Endodermal cell (in vitro differentiated cells): ENCODE results near the gene EIF4E. TPM values are rescaled to one million over a fixed set of nuclear protein-coding genes. Genes with fewer than 3 reads are reported as not detected.
A peak's percentile ranks its signal among the peaks of the same experiment; 100 is the strongest.
"Not testable (repeated sequence)": the region's sequence is repeated elsewhere in the genome, so short reads cannot be mapped to it uniquely, and the experiment has no call there.

Source experiments
- DNase-seq: peaks from one replicate; pipeline ENCODE4 v3.0.0-alpha.2; 2017
- H3K27ac ChIP-seq: 2 replicates; pipeline ENCODE4 v1.5.1; 2013; ENCODE audit warnings: mild to moderate bottlenecking, low read depth, low read length, moderate library complexity
- H3K27me3 ChIP-seq: 2 replicates; pipeline ENCODE4 v1.6.1; 2013; ENCODE audit warnings: mild to moderate bottlenecking, low read length, moderate library complexity; ENCODE audit not compliant: insufficient read depth, control insufficient read depth, poor library complexity, severe bottlenecking
- H3K36me3 ChIP-seq: 2 replicates; pipeline ENCODE4 v1.7.0; 2013; ENCODE audit warnings: mild to moderate bottlenecking, low read length, moderate library complexity; ENCODE audit not compliant: control insufficient read depth, insufficient read depth
- H3K4me1 ChIP-seq: one replicate; pipeline ENCODE4 v1.7.0; 2013; ENCODE audit warnings: low read length; ENCODE audit not compliant: control insufficient read depth, insufficient read depth
- H3K4me3 ChIP-seq: 2 replicates; pipeline ENCODE4 v1.5.1; 2013; ENCODE audit warnings: mild to moderate bottlenecking, low read length, moderate library complexity
- H3K9ac ChIP-seq: 2 replicates; pipeline ENCODE4 v1.6.1; 2013; ENCODE audit warnings: mild to moderate bottlenecking, low read length, moderate library complexity; ENCODE audit not compliant: poor library complexity, severe bottlenecking; ENCODE audit errors: extremely low read depth
- H3K9me3 ChIP-seq: 2 replicates; pipeline ENCODE4 v1.6.1; 2013; ENCODE audit warnings: mild to moderate bottlenecking, low read length, moderate library complexity; ENCODE audit not compliant: control insufficient read depth
- H3K27ac Mint-ChIP-seq: 2 replicates; pipeline ENCODE4 v1.8.0; 2020; ENCODE audit warnings: mixed read lengths
- H3K27me3 Mint-ChIP-seq: 2 replicates; pipeline ENCODE4 v1.8.0; 2021; ENCODE audit warnings: mild to moderate bottlenecking, mixed read lengths; ENCODE audit not compliant: insufficient read depth
- H3K36me3 Mint-ChIP-seq: 2 replicates; pipeline ENCODE4 v1.8.0; 2020; ENCODE audit warnings: low read depth, mixed read lengths
- H3K4me1 Mint-ChIP-seq: 2 replicates; pipeline ENCODE4 v1.8.0; 2020; ENCODE audit warnings: mixed read lengths
- H3K4me3 Mint-ChIP-seq: 2 replicates; pipeline ENCODE4 v1.8.0; 2020; ENCODE audit warnings: mild to moderate bottlenecking, moderate library complexity, mixed read lengths
- H3K9me3 Mint-ChIP-seq: 2 replicates; pipeline ENCODE4 v1.8.0; 2020; ENCODE audit warnings: mild to moderate bottlenecking, mixed read lengths
- WGBS, 2 experiments: methylation state at CpG; one replicate each; pipeline versions ENCODE4 v1.1.5 to v1.1.7; 2013; ENCODE audit warnings: missing lambda C conversion rate in 2 of 2, mixed read lengths in 1 of 2; ENCODE audit not compliant: insufficient coverage in 1 of 2, insufficient read length in 1 of 2; 5-methylcytosine and 5-hydroxymethylcytosine counted together
- total RNA-seq, 2 donors: library from RNA; stranded (reverse); fragmentation: NEBNext Ultra II Directional in 1 of 2; extraction: Animal tissue kit (Norgen Biotek cat#: 25700) in 1 of 2; gene quantifications; 2 replicates in 1 of 2; 3 replicates in 1 of 2; pipeline ENCODE4 v1.2.1, GENCODE V29; 2021
- TF ChIP-seq, protein P1 (sequence below): fragments of 200-600 bp; sonication (generic); conservative IDR thresholded peaks from 2 replicates; pipeline ENCODE4 v1.5.0; 2021; ENCODE audit warnings: antibody characterized with exemption, mild to moderate bottlenecking

Gene EIF4E
- total RNA-seq, 2 donors from 2014 or later, result 134 to 138 TPM

DNA sequence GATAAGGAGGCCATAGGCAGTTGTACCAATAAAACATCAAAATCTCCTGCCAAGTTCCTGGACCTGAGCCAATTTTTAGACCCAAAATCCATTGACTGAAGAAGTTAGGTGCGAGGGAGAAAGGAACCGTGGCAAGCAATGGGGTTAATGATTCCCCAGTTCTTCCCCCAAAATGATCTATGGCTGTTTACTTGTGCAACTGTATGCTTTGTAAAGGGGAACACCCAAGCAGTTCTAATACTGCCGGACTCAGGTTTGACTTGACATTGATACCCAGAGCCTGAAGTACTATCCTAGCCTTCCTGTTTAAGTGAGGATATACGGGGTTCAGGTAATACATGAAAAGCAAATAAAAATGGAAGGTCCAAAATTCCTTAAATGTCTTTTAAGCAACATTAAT lies 6.7 kb upstream of the EIF4E start:
- Histone ChIP-seq H3K36me3 (no peaks in the 10 kb centered on the region), H3K4me3 (no peak overlapping the region), H3K9ac (no peak overlapping the region), H3K9me3 (peaks cover 38% of the 10 kb centered on the region), H3K4me1 (no peaks in the 10 kb centered on the region), H3K27ac (no peak overlapping the region), H3K27me3 (no peaks in the 10 kb centered on the region)
- Mint-ChIP-seq H3K36me3 (peaks cover 3% of the 10 kb centered on the region), H3K4me1 (no peaks in the 10 kb centered on the region), H3K4me3 (no peak overlapping the region), H3K9me3 (peaks cover 37% of the 10 kb centered on the region), H3K27ac (no peak overlapping the region), H3K27me3 (no peaks in the 10 kb centered on the region)
- DNase-seq, result no peak
- TF ChIP-seq, protein P1, sequence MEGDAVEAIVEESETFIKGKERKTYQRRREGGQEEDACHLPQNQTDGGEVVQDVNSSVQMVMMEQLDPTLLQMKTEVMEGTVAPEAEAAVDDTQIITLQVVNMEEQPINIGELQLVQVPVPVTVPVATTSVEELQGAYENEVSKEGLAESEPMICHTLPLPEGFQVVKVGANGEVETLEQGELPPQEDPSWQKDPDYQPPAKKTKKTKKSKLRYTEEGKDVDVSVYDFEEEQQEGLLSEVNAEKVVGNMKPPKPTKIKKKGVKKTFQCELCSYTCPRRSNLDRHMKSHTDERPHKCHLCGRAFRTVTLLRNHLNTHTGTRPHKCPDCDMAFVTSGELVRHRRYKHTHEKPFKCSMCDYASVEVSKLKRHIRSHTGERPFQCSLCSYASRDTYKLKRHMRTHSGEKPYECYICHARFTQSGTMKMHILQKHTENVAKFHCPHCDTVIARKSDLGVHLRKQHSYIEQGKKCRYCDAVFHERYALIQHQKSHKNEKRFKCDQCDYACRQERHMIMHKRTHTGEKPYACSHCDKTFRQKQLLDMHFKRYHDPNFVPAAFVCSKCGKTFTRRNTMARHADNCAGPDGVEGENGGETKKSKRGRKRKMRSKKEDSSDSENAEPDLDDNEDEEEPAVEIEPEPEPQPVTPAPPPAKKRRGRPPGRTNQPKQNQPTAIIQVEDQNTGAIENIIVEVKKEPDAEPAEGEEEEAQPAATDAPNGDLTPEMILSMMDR, result no peak
- 96 to 100% methylated on average over 1 to 4 of the region's 4 CpGs for WGBS, 2 experiments

DNA sequence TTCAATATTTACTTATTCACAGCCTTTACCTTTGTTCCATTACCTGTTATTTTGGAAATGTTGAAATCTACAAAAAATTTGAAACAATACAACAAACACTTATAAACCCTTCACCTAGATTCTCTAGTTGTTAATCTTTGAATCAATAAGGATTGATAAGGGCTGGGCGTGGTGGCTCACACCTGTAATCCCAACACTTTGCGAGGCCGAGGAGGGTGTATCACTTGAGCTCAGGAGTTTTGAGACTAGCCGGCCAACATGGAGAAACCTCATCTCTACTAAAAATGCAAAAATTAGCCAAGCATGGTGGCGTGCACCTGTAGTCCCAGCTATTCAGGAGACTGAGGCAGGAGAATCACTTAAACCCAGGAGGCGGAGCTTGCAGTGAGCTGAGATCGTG lies 5.9 kb upstream of the EIF4E start:
- 89 to 91% methylated on average over 6 to 7 of the region's 7 CpGs for WGBS, 2 experiments
- not testable (repeated sequence) for H3K4me1 Mint-ChIP-seq, H3K27ac Mint-ChIP-seq, H3K27ac ChIP-seq, H3K4me1 ChIP-seq, H3K9ac ChIP-seq, H3K36me3 ChIP-seq, H3K36me3 Mint-ChIP-seq, H3K4me3 Mint-ChIP-seq, H3K27me3 Mint-ChIP-seq, DNase-seq, H3K27me3 ChIP-seq
- H3K4me3 ChIP-seq, result peak overlapping the region; percentile 32
- peaks cover 45% of the 10 kb centered on the region for H3K9me3 Mint-ChIP-seq
- peaks cover 45% of the 10 kb centered on the region for H3K9me3 ChIP-seq

DNA sequence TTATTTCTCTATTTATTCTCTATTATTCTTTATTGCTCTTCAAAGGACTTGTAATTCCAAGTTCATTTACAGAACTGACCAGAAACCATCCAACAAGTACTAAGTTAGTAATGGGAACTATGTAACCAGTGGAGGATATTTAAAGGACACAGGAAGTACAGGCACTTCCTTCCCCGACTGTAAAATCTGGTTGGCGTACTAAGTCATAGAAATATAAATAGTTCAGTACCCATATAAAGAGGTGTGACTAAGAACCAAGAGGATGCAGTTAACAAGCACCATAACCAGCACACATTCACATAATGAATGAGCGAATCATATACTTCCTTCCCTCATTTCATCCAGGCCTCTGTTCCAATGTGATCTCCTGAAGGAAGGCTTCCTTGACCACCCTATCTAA lies 3.6 kb upstream of the EIF4E start:
- H3K9ac ChIP-seq, result no peak overlapping the region
- H3K4me1 Mint-ChIP-seq, result peaks cover 2% of the 10 kb centered on the region

More for the DNA sequence above, 3.6 kb upstream of the EIF4E start:
- H3K4me3 ChIP-seq, result peak overlapping the region; percentile 1
- Mint-ChIP-seq H3K27ac (no peak overlapping the region), H3K27me3 (no peaks in the 10 kb centered on the region), H3K9me3 (peaks cover 52% of the 10 kb centered on the region), H3K36me3 (peaks cover 7% of the 10 kb centered on the region), H3K4me3 (no peak overlapping the region)
- H3K36me3 ChIP-seq, result no peaks in the 10 kb centered on the region
- WGBS, 2 experiments, result 96 to 100% methylated on average over 1 to 3 of the region's 3 CpGs
- TF ChIP-seq, protein P1, result no peak
- DNase-seq, result no peak
- H3K9me3 ChIP-seq, result peaks cover 52% of the 10 kb centered on the region
- no peak overlapping the region for H3K27ac ChIP-seq
- no peaks in the 10 kb centered on the region for H3K4me1 ChIP-seq
- H3K27me3 ChIP-seq, result no peaks in the 10 kb centered on the region
